Body of pancreas (tissue), 4 donors: Measurements from ENCODE around the gene RNF151.

Experiments
- POLR2A ChIP-seq, 3 donors: fragments of 450-650 bp; IDR thresholded peaks; one replicate each; pipeline ENCODE4 v1.6.1; 2016; ENCODE audit warnings: antibody characterized with exemption in 3 of 3, mild to moderate bottlenecking in 2 of 3
- TF ChIP-seq, protein P1 (sequence below), 7 experiments: fragments of 450-650 bp in 4 of 7; fragments of 200-600 bp in 3 of 7; sonication (generic) in 3 of 7; IDR thresholded peaks; one replicate each; pipeline ENCODE4 v1.5.1; 2016 to 2019; ENCODE audit warnings: antibody characterized with exemption in 7 of 7

DNA sequence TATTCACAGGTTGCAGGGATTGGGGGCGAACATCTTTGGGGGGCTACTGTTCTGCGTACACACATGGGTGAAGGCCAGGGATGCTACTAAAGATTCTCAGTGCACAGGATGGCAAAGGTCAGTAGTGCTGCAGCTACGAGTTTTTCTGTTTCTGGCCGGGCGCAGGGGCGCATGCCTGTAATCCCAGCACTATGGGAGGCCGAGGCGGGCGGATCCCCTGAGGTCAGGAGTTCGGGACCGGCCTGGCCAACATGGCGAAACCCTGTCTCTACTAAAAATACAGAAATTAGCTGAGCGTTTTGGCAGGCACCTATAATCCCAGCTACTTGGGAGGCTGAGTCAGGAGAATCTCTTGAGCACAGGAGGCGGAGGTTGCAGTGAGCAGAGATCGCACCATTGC, 46.9 kb downstream of the RNF151 start:
- no peak for TF ChIP-seq POLR2A (IDR thresholded peaks at IDR 0.05)
- TF ChIP-seq, protein P1, sequence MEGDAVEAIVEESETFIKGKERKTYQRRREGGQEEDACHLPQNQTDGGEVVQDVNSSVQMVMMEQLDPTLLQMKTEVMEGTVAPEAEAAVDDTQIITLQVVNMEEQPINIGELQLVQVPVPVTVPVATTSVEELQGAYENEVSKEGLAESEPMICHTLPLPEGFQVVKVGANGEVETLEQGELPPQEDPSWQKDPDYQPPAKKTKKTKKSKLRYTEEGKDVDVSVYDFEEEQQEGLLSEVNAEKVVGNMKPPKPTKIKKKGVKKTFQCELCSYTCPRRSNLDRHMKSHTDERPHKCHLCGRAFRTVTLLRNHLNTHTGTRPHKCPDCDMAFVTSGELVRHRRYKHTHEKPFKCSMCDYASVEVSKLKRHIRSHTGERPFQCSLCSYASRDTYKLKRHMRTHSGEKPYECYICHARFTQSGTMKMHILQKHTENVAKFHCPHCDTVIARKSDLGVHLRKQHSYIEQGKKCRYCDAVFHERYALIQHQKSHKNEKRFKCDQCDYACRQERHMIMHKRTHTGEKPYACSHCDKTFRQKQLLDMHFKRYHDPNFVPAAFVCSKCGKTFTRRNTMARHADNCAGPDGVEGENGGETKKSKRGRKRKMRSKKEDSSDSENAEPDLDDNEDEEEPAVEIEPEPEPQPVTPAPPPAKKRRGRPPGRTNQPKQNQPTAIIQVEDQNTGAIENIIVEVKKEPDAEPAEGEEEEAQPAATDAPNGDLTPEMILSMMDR (IDR thresholded peaks at IDR 0.05): no peak
